ENCODE data around the gene CDHR3.
"Not testable (repeated sequence)": the region's sequence is repeated elsewhere in the genome, so short reads cannot be mapped to it uniquely, and the experiment has no call there.

- TF ChIP-seq CTCF, EP300 (IDR thresholded peaks at IDR 0.05): not testable (repeated sequence)
Measured at GRCh38 chr7:105984808-105985207, 21.7 kb downstream of the CDHR3 start.

Measured in gastroesophageal sphincter (tissue), 3 donors.